Measurements from ENCODE around the gene TSHZ1. TPM values are rescaled to one million over a fixed set of nuclear protein-coding genes. Genes with fewer than 3 reads are reported as not detected.

Gene TSHZ1
- total RNA-seq, 2 donors from 2014 or later, result 13.9 to 17.4 TPM

GRCh38 chr18:75309564-75309963 lies 99.0 kb downstream of the TSHZ1 start:
- no peak overlapping the region for H3K27ac ChIP-seq
- H3K27me3 ChIP-seq (replicated peaks; ENCODE audit: insufficient read depth), result no peaks in the 10 kb centered on the region
- H3K9me3 ChIP-seq, result peaks cover 3% of the 10 kb centered on the region
- no peaks in the 10 kb centered on the region for H3K4me1 ChIP-seq (ENCODE audit: control insufficient read depth in 1 of 2, low read depth in 2 of 2)
- DNase-seq (ENCODE audit: low spot score) (no peak), ATAC-seq (ENCODE audit: insufficient number of reproducible peaks, low FRiP score, low read depth) (no peak)
- H3K4me3 ChIP-seq, result no peak overlapping the region
- no peak for TF ChIP-seq CTCF (IDR thresholded peaks at IDR 0.05)
- no peaks in the 10 kb centered on the region for H3K36me3 ChIP-seq

GRCh38 chr18:75314117-75314516 lies 103.5 kb downstream of the TSHZ1 start:
- Histone ChIP-seq H3K9me3 (no peaks in the 10 kb centered on the region), H3K4me1 (ENCODE audit: control insufficient read depth in 1 of 2, low read depth in 2 of 2) (no peaks in the 10 kb centered on the region), H3K36me3 (no peaks in the 10 kb centered on the region), H3K4me3 (no peak overlapping the region), H3K27me3 (replicated peaks; ENCODE audit: insufficient read depth) (no peaks in the 10 kb centered on the region), H3K27ac (no peak overlapping the region)
- no peak for TF ChIP-seq CTCF (IDR thresholded peaks at IDR 0.05)
- DNase-seq (ENCODE audit: low spot score), result no peak
- no peak for ATAC-seq (ENCODE audit: insufficient number of reproducible peaks, low FRiP score, low read depth)

- no peak overlapping the region for H3K4me3 ChIP-seq
These were observed 104.0 kb downstream of the TSHZ1 start for GRCh38 chr18:75314606-75315005.

GRCh38 chr18:75316223-75316622 lies 105.6 kb downstream of the TSHZ1 start:
- H3K4me3 ChIP-seq, result no peak overlapping the region
- H3K27ac ChIP-seq, result no peak overlapping the region
- no peaks in the 10 kb centered on the region for H3K36me3 ChIP-seq
- no peaks in the 10 kb centered on the region for H3K27me3 ChIP-seq (replicated peaks; ENCODE audit: insufficient read depth)
- H3K9me3 ChIP-seq, result no peaks in the 10 kb centered on the region
- no peaks in the 10 kb centered on the region for H3K4me1 ChIP-seq (ENCODE audit: control insufficient read depth in 1 of 2, low read depth in 2 of 2)
- ATAC-seq (ENCODE audit: insufficient number of reproducible peaks, low FRiP score, low read depth) (no peak), DNase-seq (ENCODE audit: low spot score) (no peak)
- TF ChIP-seq CTCF (IDR thresholded peaks at IDR 0.05), result no peak

More at GRCh38 chr18:75314606-75315005, 104.0 kb downstream of the TSHZ1 start:
- ATAC-seq (ENCODE audit: insufficient number of reproducible peaks, low FRiP score, low read depth) (no peak), DNase-seq (ENCODE audit: low spot score) (no peak)
- no peaks in the 10 kb centered on the region for H3K27me3 ChIP-seq (replicated peaks; ENCODE audit: insufficient read depth)
- H3K36me3 ChIP-seq, result no peaks in the 10 kb centered on the region
- H3K9me3 ChIP-seq, result no peaks in the 10 kb centered on the region
- TF ChIP-seq CTCF (IDR thresholded peaks at IDR 0.05), result no peak
- no peaks in the 10 kb centered on the region for H3K4me1 ChIP-seq (ENCODE audit: control insufficient read depth in 1 of 2, low read depth in 2 of 2)
- H3K27ac ChIP-seq, result no peak overlapping the region

- H3K27me3 ChIP-seq (replicated peaks; ENCODE audit: insufficient read depth), result no peaks in the 10 kb centered on the region
- ATAC-seq (ENCODE audit: insufficient number of reproducible peaks, low FRiP score, low read depth) (no peak), DNase-seq (ENCODE audit: low spot score) (no peak)
- H3K4me3 ChIP-seq, result no peak overlapping the region
- TF ChIP-seq CTCF (IDR thresholded peaks at IDR 0.05), result no peak
- no peaks in the 10 kb centered on the region for H3K4me1 ChIP-seq (ENCODE audit: control insufficient read depth in 1 of 2, low read depth in 2 of 2)
- H3K27ac ChIP-seq, result no peak overlapping the region
- no peaks in the 10 kb centered on the region for H3K36me3 ChIP-seq
- no peaks in the 10 kb centered on the region for H3K9me3 ChIP-seq
These were observed 106.2 kb downstream of the TSHZ1 start for GRCh38 chr18:75316826-75317225.
